Urothelium cell line (cell line): ENCODE results near the gene LRRC49.
"Not testable (repeated sequence)": the region's sequence is repeated elsewhere in the genome, so short reads cannot be mapped to it uniquely, and the experiment has no call there.

Experiments
- DNase-seq: peaks from one replicate; pipeline ENCODE4 v3.0.0; 2011; ENCODE audit warnings: low spot score, mixed read lengths
- FAIRE-seq: peaks from 2 replicates; lab custom pipeline; 2011; peaks lifted over from hg19 to GRCh38; lab: Jason Lieb, UNC

LRRC49 gene

DNA sequence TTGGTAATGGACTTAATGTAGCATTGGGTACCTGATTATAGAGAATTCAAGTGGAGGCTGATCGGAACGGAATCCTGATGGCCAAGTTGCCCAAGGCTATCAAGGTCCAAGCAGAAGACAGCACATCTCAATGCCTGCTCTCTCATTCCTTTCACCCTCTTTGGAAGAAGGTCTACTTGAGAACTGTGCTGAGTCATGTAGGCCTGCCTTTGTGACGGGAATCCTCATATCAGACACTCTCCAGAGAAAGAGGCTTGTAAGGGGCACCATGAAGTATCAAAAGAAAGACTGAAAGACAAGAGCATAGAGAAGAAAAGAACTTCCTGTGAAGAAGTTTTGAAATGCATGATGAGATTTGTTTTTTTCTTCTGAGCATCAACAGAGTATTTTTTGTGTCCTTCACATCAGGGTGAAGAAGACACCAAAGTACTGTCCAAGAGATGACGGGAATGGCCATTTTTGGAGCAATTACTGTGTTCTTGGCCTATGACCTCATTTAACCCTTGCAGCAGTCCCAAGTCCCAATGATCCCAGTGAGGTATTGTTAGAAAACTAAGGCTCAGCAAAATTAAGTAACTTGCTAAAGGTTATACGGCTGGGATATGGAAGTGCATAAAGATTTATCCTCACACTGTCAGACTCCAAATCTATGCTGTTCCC is 25.5 kb upstream of the LRRC49 start:
- FAIRE-seq (no peak), DNase-seq (no peak)

DNA sequence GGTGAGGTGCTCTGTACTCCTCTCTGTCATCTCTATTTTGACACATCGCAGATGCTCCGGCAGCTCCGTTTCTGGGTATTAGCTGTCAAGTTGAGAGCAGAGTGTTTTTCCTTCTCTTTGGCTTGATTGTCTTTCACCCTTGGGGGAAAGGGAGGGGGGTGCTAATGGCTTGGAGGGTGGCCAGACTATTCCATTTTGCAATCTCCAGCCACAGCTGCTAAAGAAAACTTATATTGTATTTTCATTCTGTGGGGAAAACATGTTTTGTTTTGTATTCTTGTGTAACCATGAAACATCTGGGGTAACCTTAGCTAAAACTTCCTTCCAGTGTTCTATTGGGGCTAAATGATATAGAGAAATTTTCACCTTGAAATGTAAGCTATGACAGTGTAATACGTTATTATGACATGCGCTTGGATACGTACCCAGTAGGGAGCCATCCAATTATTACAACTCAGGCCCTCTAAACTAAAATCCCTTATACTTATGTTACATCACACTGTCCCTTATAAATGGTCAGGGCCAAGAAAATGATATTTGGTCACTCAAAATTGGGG is 24.6 kb upstream of the LRRC49 start:
- FAIRE-seq (no peak), DNase-seq (no peak)

DNA sequence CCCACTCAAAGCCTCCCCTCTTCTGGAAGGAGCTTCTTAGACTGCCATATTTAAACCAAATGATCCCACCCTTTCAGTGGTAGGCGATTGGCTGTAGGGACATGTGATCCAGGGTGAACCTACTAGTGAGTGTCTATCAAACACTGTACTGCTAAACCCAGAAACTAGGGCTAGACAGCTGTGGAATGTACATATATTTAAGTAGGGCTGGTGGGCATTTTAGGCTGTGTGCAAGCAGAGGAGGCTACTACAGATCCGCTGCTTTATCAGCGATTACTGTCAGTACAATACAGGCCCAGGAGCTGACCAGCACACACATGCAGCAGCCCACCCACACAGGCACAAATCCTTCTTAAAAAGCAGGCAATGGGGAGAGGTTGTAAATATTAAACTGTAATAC is 23.3 kb upstream of the LRRC49 start:
- DNase-seq (no peak), FAIRE-seq (peak; percentile 40)

DNA sequence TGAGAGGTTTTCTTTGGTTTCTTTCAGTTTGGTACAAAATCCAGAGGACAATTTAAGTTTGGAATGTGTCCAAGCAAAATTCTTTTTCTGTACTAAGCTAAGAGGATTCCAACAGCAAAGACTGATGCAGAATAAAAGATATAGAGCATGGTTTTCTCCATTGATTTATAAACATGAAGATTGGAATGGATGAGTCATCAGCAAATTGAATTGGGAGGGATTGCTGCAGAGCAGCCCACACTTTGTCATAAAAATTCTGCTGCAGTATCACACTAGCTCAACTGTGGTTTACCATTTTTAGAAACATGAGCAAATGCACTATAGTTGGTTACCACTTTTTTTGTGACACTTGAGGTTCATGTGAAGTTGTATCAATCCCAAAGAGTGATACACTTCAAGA is 22.6 kb upstream of the LRRC49 start:
- no peak for FAIRE-seq

DNA sequence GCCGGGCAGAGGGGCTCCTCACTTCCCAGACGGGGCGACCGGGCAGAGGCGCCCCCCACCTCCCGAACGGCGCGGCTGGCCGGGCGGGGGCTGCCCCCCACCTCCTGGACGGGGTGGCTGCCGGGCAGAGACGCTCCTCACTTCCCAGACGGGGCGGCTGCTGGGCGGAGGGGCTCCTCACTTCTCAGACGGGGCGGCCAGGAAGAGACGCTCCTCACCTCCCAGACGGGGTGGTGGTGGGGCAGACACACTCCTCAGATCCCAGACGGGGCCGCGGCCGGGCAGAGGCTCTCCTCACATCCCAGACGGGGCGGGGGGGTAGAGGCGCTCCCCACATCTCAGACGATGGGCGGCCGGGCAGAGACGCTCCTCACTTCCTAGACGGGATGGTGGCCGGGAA is 21.1 kb upstream of the LRRC49 start:
- not testable (repeated sequence) for FAIRE-seq, DNase-seq

More for the DNA sequence above, 22.6 kb upstream of the LRRC49 start:
- peak; percentile 62 for DNase-seq

DNA sequence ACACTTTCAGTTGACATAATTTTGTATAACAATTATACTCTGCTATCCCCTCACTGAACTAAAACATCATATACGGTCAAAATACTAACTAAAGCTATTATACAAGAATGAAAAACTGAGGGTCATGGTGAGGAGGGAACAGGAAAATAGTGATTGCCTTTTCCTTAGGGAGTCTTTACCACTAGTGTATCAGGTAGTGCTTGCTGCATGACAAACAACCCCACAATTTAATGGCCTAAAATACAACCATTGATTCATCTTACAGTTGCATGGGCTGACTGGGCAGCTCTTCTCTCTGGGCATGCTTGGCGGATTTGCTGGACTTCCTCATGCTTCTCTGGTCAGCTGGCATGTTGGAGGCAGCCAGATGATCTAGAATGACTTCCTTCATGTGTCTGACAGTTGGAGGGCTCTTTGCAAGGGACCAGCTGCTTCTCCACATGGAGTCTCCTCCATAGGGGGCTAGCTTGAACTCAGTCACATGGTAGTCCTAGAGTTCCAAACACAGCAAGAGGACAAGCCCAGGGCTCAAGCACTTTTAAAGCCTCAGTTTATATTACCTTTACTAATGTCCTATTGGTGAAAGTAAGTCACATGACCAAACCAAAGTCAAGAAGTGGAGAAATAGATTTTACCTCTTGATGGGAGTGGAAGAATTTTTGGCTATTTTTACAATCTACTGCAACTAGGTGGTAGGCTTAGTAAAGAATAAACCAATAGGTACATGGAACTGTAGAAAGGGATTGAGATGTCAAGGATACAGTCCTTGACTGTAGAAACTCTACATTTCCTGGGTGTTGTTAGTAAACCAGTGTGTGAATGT is 19.2 kb upstream of the LRRC49 start:
- FAIRE-seq (peak; percentile 13), DNase-seq (no peak)

DNA sequence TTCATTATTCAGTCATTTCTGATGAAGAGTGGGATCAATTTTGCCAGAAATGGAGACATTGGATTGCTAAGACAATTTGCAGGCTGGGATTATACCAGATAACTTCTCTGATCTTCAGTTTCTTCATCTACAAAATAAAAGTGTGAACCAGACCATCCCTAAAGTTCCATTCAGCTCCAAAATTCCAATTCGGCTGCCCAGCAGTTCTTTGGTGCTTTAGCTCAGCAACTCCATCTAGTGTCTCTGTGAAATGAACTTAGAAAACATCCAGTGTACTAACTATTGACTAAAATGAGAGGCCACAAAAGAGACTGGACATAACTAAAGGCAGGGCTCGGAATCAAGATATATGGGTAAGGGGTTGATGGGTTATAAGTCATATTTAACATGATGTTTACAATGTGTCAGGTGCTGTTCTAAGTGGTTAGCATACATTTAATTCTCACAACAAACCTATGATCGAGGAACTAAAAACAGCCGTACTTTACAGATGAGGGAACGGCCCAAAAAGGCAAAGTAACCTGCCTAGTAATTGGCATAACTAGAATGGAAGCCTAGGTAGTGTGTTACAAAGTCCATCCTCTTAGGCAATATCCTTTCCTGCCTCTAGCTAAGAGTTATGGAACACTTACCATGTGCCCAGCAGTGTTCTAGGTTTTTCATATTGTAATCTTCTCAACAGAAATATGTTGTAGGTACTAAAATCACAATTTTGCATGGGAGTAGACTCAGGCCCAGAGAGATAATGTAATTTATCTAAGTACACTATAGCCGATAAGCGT is 17.4 kb upstream of the LRRC49 start:
- DNase-seq = peak; percentile 39
- FAIRE-seq = no peak

DNA sequence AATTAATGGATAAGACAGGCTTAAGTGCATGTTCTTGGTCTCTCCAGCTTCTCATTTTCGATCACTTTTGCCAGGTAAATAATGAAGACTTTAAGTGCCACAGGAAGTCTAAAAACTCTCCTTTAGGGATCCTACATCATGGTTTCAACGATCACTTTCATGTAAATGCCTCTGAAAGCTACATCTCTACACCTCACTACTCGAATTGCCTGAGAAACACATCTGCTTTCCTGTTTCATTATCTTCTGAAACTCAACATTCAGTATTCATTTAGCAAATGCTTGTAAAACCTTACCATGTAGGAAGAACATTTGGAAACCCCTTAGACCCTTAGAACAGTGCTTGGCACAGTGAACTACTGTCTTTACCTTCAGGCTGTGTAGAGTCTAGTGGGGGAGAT is 16.6 kb upstream of the LRRC49 start:
- FAIRE-seq (peak; percentile 67), DNase-seq (no peak)

DNA sequence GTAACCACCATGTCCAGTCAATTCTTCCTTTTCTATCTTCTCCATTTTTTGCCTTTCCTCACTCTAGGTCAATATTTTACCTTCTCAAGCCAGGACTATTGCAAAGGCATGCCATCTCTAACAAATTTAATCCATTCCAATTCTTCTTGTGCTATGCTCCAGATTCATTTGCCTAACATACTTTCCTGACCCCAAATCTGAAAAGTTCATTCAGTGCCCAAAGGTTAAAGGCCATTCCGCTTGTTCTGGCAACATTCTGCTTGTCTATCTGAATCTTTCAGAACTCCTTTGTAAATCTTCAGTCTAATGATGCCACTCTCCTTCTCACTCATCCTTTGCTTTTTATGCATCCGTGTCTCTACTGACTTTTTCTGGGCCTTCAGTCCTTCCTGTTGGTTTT is 15.9 kb upstream of the LRRC49 start:
- no peak for FAIRE-seq

DNA sequence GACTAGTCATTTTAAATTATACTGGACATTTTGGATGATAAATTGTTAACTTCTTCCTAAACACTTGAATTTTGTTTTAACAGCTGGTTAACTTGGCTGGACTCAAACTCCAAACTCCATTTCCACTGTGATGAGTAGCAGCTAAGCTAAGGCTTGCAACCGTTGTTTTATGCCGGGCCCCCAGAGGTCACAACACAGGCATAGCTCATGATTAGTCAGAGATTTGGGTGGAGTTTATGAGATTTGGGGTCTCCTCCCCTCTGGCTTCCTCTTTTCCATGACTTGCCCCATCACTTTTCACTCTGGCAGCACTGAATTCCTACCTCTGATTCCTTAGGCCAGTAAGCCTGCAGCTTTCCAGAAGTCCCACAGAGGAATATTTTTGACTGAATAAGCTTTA is 13.2 kb upstream of the LRRC49 start:
- DNase-seq = no peak
- no peak for FAIRE-seq

More for the DNA sequence above, 15.9 kb upstream of the LRRC49 start:
- no peak for DNase-seq

DNA sequence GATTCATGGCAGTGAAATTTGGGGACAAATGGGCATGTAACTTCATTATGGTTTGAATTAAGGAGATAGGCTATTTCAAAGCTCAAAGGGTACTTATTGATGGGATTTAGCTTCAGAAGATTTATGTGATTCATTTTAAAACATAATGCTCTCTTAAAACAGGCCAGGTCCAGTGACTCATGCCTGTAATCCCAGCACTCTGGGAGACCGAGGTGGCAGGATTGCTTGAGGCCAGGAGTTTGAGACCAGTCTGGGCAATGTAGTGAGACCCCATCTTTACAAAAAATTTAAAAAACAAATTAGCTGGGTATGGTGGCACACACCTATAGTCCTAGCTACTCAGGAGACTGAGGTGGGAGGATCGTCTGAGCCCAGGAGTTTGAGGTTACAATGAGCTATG is 11.8 kb upstream of the LRRC49 start:
- DNase-seq (no peak), FAIRE-seq (no peak)

DNA sequence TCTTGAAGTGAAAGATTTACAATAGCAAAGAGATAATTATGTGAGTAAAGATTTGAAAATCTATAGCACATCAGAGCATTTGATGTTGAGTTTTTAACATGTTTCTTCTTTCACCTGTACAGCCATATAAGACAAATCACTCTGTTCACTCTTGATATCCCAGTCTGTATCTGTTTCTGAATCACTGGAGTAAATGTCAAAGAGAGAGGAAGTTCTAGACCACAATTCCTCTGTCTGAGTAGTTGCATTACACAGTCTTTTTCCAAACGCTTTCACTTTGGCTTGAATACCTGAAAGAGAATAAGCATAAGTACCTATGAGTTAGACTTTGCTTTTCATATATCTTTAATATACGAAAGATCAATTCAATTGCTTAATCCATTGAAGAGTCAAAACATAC is 10.3 kb upstream of the LRRC49 start:
- FAIRE-seq (no peak), DNase-seq (no peak)

DNA sequence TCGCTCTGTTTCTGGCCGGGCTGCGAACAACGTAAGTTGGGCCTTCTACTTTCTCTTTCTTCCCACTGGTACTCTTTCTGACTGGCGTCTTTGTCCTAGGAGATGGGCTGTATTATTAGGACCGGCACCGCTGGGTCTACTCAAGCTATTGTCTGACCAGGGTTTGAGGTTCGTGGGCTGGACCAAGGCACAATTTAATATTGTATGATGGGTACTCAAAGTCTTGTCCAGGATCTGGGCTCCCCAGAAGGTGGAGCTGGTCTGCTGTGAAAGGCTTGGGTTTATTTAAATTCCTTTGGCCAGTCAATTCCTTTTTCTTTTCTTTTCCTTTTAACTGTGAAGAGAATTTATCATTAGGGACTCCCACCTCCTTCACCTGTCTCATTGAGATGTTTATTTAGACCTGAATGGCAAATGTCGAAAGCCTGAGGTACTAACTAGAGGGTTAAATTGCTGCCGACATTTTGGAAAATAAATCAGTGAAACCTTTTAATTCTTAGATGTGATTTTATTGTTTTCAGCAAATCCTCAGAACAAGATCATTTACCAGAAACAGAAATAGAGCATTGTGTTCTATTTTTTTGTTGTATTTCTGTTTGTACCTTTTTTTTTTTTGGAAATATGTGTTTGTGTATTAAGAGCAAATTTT is 410 bp downstream of the LRRC49 start:
- DNase-seq (peak; percentile 48), FAIRE-seq (no peak)

DNA sequence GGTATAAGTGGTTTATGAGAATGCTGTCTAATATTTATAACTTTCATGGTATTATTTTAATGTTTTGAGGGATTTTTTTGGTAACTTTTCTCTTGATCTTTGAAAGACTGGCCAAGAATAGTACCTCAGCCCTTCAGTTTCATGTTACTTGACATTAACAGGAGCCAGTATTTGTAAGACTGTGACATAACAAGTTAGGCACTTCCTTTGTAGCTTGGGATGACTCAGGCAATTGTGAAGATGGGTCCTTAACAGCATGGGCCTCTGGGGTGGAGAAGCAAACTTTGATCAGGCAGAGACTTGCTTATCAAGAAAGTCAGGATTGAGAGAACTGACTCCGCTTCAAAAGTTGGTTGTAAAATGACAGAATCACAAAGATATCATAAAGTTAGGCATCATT is 9.5 kb downstream of the LRRC49 start:
- FAIRE-seq = peak; percentile 78
- DNase-seq = peak; percentile 53

DNA sequence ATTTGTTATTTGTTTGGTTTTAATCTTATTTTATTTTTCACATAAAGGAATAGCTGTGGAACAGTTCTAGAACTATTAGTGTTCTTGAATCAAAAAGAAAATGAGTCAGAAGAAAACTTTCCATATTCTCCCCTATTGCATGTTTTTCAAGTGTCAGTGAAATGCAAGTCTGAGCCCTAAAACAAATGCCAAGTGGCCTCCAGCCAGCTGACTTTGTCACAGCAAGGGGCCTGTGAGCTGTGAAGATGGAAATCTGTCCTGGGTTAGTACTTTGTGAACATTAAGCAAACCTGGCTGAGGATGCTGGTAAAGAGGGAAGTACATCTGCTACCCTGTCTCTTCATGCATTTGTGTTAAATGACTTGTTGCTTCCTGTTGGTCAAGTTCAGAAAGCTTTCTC is 14.2 kb downstream of the LRRC49 start:
- FAIRE-seq (peak; percentile 82), DNase-seq (no peak)

DNA sequence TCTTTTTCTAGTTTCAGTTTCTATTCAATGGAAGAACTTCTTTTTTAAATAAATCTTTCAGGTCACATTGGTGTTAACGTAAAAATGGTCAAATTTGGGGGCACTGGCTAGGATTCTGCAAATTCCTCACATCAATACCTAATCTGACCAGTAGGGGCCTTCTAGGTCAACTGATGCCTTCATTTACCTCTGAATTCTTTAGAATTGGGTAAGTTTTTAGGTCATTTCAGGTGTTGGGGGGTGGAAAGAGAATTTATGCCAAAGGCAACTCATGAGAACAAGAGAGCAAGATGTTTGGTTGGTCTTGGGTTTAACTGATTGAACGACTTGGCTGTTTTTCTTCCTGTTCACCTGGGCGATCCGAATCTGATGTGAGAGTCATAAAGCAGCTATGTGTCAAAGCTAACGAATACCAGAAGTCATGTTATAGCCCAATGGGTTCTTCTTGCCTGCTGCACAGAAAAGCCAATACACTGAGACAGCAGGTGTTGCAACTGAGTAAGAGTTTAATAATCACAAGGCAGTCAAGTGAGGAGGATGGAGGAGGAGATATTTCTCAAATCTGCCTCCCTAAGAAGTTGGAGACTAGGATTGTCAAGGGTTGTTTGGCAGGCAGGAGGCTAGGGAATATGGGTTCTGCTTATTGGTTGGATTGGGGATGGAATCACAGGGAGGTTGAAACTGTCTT is 15.3 kb downstream of the LRRC49 start:
- DNase-seq (no peak), FAIRE-seq (peak; percentile 92)

DNA sequence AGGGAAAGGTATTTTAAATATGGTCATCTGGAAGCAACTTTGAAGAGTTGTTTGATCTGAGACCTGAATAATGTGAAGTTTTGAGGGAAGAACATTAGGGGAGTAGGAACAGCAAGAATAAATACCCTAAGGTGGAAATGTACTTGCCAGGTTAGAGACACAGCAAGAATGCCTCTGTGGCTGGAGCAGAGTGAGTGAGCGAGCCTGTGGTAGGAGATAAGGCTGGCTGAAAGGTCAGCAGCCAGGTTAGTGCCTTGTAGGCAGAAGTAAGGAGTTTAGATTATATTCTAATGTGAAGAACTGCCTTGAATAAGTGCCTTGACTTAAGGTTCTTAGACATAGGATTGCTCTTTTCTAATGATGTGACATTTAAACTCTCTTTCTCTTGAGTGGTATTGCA is 18.3 kb downstream of the LRRC49 start:
- FAIRE-seq (no peak), DNase-seq (no peak)

DNA sequence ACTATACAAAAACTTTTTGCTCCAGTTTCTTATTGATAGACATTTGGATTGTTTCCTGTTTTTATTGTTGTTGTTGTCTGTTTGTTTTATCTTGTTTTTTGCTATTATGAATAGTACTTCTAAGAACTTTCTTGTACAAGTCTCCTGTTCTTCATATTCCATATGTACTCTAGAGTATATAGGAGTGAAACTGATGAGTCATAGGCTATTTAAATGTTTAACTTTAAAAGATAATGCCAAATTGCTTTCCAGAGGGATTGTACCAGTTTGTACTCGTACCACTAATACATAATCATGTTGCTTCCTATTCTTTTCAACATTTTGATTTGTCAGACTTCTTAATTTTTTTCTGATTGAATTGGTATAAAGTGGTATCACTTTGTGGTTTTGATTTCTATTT is 19.6 kb downstream of the LRRC49 start:
- DNase-seq (no peak), FAIRE-seq (no peak)

DNA sequence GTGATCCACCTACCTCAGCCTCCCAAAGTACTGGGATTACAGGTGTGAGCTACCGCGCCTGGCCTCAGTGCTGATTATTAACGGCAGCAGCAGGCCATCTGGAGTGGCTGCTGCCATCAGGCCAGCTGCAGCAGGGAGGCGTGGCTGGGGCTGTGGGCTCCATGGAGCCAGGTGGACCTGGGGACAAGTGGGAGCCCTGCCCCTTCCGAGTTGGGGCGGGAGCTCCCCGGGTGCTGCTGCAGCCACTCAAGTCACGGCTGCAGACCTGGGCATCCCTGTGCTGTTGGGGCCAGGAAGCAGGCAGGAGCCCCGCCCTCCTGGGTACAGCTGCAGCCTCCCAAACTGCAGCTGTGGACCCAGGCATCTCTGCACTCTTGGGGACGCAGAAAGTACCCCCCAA is 23.9 kb downstream of the LRRC49 start:
- no peak for FAIRE-seq
- no peak for DNase-seq

DNA sequence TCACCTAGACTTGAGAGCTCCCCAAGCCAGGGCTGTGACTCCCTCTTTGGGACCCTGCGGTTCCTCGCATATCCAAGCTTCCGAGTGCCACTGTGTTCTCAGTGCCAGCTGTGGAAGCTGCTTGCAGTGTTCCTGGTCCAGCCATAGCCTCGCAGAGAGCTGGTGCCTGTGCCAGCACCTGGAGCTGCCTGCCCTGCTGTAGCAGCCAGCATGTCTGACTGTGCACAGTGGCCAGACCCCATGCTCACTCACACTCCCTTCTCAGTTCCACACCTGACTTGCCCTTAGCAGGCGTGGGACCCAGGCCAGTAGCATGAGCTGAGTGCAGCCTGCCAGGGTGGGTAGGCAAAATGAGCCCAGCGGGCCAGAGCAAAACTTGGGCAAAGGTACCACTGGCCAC is 25.3 kb downstream of the LRRC49 start:
- FAIRE-seq = peak; percentile 74

More for the DNA sequence above, 25.3 kb downstream of the LRRC49 start:
- no peak for DNase-seq
